ENCODE data around the gene ANKS1A. TPM values are rescaled to one million over a fixed set of nuclear protein-coding genes. Genes with fewer than 3 reads are reported as not detected.

Gene ANKS1A
- polyA plus RNA-seq, 3 donors: 1.7 to 8.0 (median 3.1) TPM

- no peak overlapping the region for H3K4me3 ChIP-seq (replicated peaks in 1 of 3; ENCODE audit: low read depth in 2 of 3, low read length in 3 of 3)
- peaks cover 71 to 86% of the 10 kb centered on the region in 2 donors for H3K36me3 Mint-ChIP-seq
- no peaks in the 10 kb centered on the region for H3K9me3 Mint-ChIP-seq
- intact Hi-C loops (cut with micrococcal nuclease): loop anchor here in 1 of 2 donors (5.0 kb wide), 1 partner anchor 48 kb away; no protein-coding TSS in a partner anchor
- H3K36me3 ChIP-seq (replicated peaks in 1 of 2; ENCODE audit: control insufficient read depth in 1 of 2, insufficient read depth in 2 of 2, low read length in 2 of 2): peaks cover 64 to 90% of the 10 kb centered on the region in 2 donors
- H3K4me2 ChIP-seq (replicated peaks; ENCODE audit: extremely low read depth, low read length, poor library complexity, severe bottlenecking): no peak overlapping the region
- no peaks in the 10 kb centered on the region for H3K9me3 ChIP-seq (replicated peaks in 1 of 2; ENCODE audit: control insufficient read depth in 1 of 2, insufficient read depth in 1 of 2, low read length in 2 of 2)
- H3K27me3 ChIP-seq (ENCODE audit: control insufficient read depth in 2 of 2, insufficient read depth in 2 of 2, low read length in 2 of 2): no peaks in the 10 kb centered on the region
- no peak overlapping the region for H3K9ac ChIP-seq (ENCODE audit: insufficient read depth, low read length, poor library complexity, severe bottlenecking)
- H4K20me1 ChIP-seq (ENCODE audit: insufficient read depth, low read length): no peaks in the 10 kb centered on the region
- no peak overlapping the region for H3K27ac ChIP-seq (ENCODE audit: low read depth in 1 of 2, low read length in 2 of 2)
- no peak for DNase-seq
- H3K27me3 Mint-ChIP-seq (ENCODE audit: low read depth in 3 of 3): no peaks in the 10 kb centered on the region
- H2AFZ ChIP-seq (ENCODE audit: insufficient read depth, low read depth, low read length, poor library complexity, severe bottlenecking): no peak overlapping the region
- TF ChIP-seq CTCF (IDR thresholded peaks at IDR 0.05): no peak
- no peaks in the 10 kb centered on the region for H3K79me2 ChIP-seq (ENCODE audit: insufficient read depth, low read length)
- peak overlapping the region in 2 of 7 donors; percentile 42 to 49 for H3K27ac Mint-ChIP-seq
- no peaks in the 10 kb centered on the region for H3K4me1 Mint-ChIP-seq
- 92% methylated on average over 6 of the region's 8 CpGs for WGBS (ENCODE audit: insufficient coverage)
- no peaks in the 10 kb centered on the region for H3K4me1 ChIP-seq (ENCODE audit: control insufficient read depth in 1 of 2, insufficient read depth in 2 of 2, low read length in 2 of 2)
- H3K4me3 Mint-ChIP-seq: no peak overlapping the region
Measured at GRCh38 chr6:35064757-35065440, 175.8 kb downstream of the ANKS1A start.

GRCh38 chr6:35065441-35065800 is 176.4 kb downstream of the ANKS1A start:
- Mint-ChIP-seq H3K9me3 (no peaks in the 10 kb centered on the region), H3K4me1 (no peaks in the 10 kb centered on the region), H3K4me3 (no peak overlapping the region), H3K27me3 (ENCODE audit: low read depth in 3 of 3) (no peaks in the 10 kb centered on the region), H3K36me3 (peaks cover 69 to 86% of the 10 kb centered on the region in 2 donors), H3K27ac (peak overlapping the region in 2 of 7 donors; percentile 42 to 49)
- H3K27ac ChIP-seq (ENCODE audit: low read depth in 1 of 2, low read length in 2 of 2): no peak overlapping the region
- no peaks in the 10 kb centered on the region for H3K4me1 ChIP-seq (ENCODE audit: control insufficient read depth in 1 of 2, insufficient read depth in 2 of 2, low read length in 2 of 2)
- H3K9me3 ChIP-seq (replicated peaks in 1 of 2; ENCODE audit: control insufficient read depth in 1 of 2, insufficient read depth in 1 of 2, low read length in 2 of 2): no peaks in the 10 kb centered on the region
- no peaks in the 10 kb centered on the region for H3K79me2 ChIP-seq (ENCODE audit: insufficient read depth, low read length)
- H4K20me1 ChIP-seq (ENCODE audit: insufficient read depth, low read length): no peaks in the 10 kb centered on the region
- no peak overlapping the region for H3K4me2 ChIP-seq (replicated peaks; ENCODE audit: extremely low read depth, low read length, poor library complexity, severe bottlenecking)
- peak overlapping the region; percentile 1 for H3K9ac ChIP-seq (ENCODE audit: insufficient read depth, low read length, poor library complexity, severe bottlenecking)
- no peak overlapping the region for H2AFZ ChIP-seq (ENCODE audit: insufficient read depth, low read depth, low read length, poor library complexity, severe bottlenecking)
- H3K4me3 ChIP-seq (replicated peaks in 1 of 3; ENCODE audit: low read depth in 2 of 3, low read length in 3 of 3): no peak overlapping the region
- no peak for DNase-seq
- WGBS (ENCODE audit: insufficient coverage): 100% methylated on average over 9 of the region's 9 CpGs
- TF ChIP-seq CTCF (IDR thresholded peaks at IDR 0.05): no peak
- no peaks in the 10 kb centered on the region for H3K27me3 ChIP-seq (ENCODE audit: control insufficient read depth in 2 of 2, insufficient read depth in 2 of 2, low read length in 2 of 2)
- intact Hi-C loops (cut with micrococcal nuclease): loop anchor here in 1 of 2 donors (5.0 kb wide), 1 partner anchor 48 kb away; no protein-coding TSS in a partner anchor
- H3K36me3 ChIP-seq (replicated peaks in 1 of 2; ENCODE audit: control insufficient read depth in 1 of 2, insufficient read depth in 2 of 2, low read length in 2 of 2): peaks cover 61 to 86% of the 10 kb centered on the region in 2 donors

Data from CD14-positive monocyte (primary cell).